Stimulated activated CD4-positive, alpha-beta T cell treated with anti-CD3 and anti-CD28 coated beads, Interleukin-4, amount 100 ng/mL, for 48 hours (primary cell): ENCODE measurements around the gene AP3B1.
"Not testable (repeated sequence)": the region's sequence is repeated elsewhere in the genome, so short reads cannot be mapped to it uniquely, and the experiment has no call there.

Experiments
- DNase-seq, 2 donors: peaks; one replicate each; pipeline ENCODE4 v3.0.0-alpha.2; 2020; ENCODE audit warnings: low read depth in 2 of 2

AP3B1 gene

DNA sequence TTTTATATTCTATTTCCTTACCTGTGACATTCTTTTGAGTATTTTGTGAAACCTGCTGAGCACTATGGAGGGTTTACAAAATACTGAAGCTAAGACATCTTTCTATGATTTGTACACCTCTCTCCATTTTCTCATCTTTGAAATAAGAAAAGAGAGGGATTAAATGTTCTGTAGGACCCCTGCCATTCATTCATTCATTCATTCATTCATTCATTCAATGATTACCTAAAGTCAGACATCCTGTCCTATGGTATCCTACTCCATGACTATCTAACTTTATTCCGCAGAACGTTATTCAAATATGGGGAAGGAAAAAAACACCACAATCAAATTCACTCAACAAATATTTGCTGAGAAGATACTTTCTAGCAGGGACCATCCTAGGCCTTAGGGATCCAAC lies 51.4 kb downstream of the AP3B1 start:
- DNase-seq: no peak

DNA sequence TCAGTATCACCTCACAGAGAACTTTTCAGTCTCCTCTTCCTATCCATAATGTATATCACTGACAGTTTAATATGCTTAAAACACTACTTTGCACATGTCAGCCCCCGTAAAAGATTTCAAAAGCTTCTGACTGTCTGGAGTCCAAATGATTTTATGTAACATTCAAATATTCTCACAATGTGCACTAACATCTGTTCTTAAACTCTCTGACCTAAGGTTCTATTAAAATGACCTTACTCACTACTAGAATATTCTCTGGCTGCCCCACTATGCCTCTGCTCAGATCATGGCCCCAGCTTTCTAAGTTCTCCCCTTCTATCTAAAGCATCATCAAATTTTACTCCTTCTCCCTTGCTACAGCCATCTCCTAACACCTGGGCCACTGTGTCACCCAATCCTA lies 52.5 kb downstream of the AP3B1 start:
- no peak for DNase-seq

DNA sequence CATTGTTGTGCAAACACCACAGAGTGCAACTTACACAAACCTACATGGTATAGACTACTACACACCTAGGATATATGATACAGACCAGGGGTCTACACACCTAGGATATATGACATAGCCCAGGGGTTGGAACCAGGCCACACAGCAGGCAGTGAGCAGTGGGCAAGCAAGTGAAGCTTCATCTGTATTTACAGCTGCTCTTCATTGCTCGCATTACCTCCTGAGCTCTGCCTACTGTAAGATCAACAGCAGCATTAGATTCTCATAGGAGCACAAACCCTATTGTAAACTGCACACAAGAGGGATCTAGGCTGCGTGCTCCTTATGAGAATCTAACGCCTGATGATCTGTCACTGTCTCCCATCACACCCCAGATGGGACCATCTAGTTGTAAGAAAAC lies 56.6 kb downstream of the AP3B1 start:
- no peak for DNase-seq

DNA sequence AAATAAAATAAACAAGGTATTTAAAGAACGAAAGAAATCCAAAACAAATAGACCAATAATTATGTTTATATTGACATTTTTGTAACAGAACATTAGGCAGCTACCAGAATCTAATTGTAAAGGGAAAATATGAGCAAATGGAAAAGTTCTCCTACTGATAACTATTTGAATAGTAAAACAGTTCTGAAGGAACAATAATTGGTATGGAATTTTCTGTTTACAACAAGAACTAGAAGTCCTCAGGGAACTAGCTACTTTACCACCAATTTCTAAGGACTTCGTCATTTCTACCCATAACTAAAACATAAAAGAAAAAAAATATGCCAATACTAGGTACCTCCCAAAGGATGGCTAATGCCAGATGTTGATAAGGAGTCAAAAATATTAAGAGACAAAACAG lies 58.5 kb downstream of the AP3B1 start:
- no peak for DNase-seq

DNA sequence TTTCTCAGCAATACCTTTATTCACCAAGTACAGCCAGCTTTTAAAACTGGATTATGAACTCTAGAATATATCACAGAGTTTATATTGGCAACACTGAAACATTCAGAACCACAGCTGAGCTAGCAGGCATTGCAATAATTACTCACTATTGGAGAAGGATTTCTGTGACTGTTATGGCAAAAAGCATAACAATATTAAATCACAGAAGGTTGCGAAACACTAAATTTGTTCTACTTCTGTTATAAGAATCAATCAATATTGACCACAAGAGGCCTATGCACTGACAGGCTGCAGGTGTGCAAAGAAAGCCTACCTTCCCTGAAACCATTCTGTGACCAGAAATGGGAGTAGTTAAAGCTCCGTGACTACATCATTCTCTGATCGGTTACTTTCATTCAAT lies 59.2 kb downstream of the AP3B1 start:
- DNase-seq: no peak

DNA sequence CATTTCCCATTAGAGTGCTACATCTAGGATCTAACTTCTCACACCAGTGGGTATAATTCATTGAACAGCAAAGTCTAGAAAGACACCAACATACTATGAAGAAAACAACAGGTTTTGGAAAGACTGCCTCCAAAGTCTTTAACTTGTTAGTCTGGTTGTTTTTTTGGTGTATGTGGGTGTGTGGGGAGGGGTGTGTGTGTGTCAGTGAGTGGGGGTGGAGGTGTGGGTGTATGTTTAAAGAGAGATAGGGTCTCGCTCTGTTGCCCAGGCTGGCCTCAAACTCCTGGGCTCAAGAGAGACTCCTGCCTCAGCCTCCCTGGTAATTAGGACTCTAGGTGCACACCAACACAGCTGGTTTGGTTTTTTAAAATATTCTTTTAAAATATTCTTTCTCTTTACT lies 59.7 kb downstream of the AP3B1 start:
- DNase-seq: no peak

DNA sequence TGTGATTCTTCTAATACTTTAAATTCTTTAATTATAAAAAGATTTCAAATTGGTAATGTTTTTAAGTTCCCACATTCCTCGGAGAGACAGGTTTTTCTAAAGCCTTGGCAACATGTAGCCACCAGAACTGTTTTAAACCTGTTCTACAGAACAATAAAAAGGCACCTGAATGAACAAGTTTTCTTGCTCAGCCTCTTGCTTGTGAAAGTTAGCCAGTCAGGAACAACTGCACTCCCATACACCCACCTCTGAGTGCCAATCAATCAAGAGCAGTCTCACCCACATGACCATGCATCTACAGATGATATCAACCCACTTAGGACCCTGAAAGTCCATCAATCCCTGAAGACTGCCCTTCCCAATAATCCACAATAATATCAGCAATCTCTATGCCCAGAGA lies 62.3 kb downstream of the AP3B1 start:
- no peak for DNase-seq

DNA sequence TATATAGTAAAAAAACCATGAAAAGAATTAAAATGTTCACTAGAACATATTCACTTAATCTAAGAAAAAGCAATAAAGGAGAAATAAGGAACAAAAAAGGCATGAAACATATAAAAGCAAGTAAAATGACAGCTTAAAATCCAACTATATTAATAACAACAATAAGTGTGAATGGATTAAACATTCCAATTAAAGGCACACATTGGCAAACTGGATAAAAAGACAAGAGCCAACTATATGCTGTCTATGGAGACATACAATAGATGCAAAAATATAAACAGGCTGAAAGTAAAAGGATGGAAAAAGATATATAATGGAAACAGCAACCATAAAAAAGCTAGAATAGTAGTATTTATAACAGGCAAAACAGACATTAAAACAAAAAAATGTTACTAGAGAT lies 70.1 kb downstream of the AP3B1 start:
- no peak for DNase-seq

DNA sequence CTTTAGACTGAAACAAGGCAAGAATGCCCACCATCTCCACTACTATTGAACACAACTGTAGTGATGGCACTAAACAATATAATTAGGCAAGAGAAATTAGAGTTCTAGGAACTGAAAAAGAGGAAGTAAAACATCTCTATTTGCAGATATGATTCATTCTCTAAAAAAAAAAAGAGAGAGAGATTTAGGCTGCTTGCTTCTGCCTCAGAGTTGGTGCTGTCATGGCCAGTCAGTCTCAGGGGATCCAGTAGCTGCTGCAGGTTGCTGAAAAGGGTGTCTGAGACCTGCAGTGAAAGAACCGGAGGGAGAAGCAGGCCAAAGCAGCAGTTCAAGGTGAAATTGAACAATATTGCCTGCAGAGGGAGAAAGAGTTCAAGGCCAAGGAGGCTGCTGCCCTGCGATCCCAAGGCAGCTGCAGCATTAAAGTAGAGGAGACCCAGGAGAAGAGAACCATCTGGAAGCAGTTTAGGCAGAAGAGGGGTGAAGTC lies 72.5 kb downstream of the AP3B1 start:
- no peak for DNase-seq

DNA sequence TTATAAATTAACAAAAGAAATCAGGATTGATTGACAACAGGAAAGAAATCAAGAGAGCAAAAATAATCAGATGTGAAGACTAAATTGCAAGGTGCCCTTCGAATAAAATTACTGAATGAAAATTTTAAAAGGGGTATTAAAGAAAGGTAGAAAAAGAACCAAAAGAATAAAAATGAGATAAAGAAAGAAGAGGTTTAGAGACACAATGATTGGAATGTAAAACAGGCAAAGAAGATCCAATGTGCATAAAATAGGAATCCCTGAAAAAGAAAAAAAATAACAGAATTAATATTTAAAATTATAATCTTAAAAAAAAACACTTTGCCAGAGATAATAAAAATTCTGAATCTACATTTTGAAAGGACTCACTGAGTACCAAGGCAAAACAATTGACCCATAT lies 73.0 kb downstream of the AP3B1 start:
- DNase-seq: no peak

DNA sequence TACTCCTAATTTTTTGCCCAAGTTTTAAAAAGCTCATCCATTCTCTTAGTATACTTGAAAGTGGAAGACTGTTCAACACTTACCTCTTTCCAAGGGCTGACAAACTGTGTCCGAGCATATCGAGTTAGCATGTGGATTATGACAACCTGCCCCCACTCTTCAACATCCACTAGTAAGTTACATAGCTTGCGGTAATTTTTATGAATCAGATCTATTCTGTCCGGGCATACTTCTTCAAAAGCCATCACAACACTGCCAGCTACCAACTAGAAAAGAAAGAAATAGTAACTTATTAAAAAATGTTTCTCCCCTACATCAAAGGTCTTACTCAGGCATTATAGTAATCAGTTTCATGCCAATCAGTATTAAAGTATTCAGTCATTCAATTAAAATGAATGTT lies 78.5 kb downstream of the AP3B1 start:
- no peak for DNase-seq

DNA sequence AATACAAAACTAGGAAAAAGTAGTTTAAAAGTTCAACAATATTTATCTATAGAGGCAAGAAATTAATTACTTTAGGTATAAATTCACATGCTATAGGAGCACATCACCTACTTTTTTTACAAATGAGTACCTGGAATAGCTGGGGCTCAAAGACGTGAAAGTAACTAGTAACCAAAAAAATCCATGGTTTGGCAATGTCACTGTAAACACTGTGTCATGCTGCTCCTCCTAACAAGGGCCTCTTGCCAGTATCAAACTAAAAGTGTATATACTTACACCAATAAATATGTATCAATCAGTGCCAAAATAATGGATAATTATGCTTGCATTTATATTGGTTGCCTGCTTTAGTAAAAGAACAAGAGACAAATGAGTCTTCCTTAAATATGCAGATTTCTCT lies 78.9 kb downstream of the AP3B1 start:
- DNase-seq: no peak

DNA sequence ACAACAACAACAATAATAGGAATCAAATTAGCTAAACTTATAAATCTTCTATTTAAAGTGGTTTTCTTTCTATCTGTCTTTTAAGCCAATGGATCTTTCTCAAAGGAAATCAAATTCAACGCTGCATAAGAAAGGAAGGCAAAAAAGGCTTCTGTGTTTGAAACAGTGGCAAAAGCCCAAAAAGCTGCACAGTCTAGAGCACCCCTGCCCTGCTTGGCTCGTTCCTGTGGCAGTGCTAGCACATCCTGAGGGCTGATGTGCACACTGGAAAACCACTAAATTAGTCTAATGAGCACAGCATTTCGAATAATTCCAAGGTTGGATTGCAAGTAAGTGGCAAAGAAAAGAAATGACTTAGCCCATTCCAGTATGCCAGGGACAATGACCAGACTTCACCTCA lies 80.7 kb downstream of the AP3B1 start:
- DNase-seq: no peak

DNA sequence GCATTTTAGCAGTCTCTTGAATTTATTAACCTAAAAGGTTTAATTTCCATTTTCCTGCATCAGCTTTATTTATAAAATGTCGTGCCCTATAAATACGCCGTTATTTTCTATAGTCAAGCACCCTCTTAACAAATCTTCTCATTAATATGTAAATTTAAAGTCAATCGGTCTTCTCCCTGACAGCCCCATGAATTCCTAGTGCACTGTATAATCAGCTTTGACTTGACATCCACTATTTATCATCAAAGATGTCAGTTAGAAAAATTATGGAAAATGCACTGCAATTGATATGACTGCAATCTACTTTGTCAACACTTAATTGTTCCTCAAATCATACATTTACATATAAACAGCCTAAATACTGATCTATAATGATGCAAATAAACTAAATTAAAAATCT lies 83.4 kb downstream of the AP3B1 start:
- no peak for DNase-seq

DNA sequence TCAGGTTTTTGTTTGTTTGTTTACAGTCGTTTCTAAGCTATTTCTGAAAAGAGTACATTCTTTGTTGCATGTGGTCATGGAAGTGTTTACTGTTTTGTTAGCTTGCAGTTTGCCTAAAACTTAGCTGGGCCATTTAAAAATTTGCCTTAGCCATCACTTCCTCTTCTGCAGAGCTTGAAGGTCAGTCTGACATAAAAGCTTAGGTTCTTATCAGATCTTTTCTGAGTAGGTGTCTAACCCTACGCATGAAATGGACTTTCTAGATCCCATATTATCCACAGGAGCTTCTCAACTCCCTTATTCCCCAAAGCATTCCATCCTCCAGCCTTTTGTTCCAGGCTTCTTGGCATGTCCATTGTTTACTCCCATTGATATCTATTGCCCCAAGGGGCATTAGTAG lies 90.3 kb downstream of the AP3B1 start:
- DNase-seq: no peak

DNA sequence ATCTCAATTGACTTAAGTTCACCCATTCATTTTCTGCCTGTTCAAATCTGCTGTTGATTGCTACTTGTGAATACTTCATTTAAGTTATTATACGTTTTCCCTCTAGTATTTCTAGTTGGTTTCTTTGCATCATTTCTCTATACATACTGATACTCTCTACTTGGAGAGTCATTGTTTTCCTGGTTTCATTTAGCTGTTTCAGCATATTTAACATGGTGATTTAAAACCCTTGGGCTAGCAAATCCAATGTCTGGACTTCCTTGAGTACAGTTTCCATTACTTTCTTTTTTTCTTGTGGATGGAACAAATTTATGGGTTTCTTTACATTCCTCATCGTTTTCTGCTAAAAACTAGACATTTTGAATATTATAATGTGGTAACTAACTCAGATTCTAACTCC lies 90.7 kb downstream of the AP3B1 start:
- no peak for DNase-seq

DNA sequence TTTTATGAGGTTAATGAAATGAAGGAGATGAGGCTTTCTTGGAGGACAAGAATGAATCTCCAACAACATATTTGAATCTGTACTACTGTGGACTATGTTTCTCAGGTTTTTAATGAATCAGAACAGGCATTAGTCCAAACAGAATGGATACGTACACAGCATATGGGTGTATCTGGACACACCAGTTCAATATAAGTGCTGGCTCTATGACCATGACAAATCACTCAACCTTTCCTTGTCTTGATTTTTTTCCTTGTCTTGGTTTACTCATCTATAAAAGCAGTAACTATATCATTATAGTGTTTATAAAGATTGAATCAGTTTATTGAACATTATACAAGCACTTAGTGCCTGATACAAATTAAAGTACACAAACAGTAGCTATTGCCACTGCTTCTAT lies 104.1 kb downstream of the AP3B1 start:
- DNase-seq: no peak

DNA sequence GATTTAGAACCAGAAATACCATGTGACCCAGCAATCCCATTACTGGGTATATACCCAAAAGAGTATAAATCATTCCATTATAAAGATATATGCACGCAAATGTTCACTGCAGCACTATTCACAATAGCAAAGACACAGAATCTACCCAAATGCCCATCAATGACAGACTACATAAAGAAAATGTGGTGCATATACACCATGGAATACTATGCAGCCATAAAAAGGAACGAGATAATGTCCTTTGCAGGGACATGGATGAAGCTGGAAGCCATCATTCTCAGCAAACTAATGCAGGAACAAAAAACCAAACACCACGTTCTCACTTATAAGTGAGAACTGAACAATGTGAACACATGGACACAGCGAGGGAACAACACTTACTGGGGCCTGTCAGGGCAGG lies 105.8 kb downstream of the AP3B1 start:
- not testable (repeated sequence) for DNase-seq

DNA sequence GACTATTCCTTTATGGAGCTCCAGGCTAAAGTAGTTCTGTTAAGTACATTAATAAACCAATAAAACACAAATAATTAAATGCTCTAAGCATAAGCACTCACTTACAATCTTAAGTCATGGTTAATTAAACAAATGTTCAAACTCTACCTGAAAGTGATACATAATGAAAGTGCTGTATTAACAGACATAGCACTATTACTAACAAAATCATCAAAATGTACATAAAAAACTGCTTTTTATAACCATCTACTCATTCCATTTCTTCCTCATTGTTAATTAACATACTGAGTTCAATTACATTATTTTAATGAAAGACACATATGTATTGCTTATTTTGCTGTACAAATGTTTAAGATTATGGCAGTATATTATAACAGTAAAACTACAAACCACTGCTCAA lies 107.3 kb downstream of the AP3B1 start:
- no peak for DNase-seq

DNA sequence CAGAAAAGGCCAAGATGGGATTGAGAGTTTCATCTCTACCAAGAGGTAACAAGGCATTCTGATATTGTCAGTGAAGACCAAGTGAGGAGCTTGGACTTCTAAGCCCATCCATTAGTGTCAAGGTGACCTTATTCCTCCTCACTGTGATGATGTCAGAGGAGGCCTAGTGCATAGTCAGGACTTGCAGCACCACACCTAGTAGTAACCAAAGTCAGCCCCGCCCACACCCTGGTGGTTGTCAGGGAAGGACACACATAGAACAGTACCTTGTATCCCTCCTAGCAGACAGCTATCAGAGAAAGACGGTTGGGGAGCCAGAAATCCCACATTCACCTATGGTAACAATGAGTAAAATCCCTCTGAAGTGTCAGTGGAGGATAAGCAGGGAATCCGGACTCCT lies 111.7 kb downstream of the AP3B1 start:
- DNase-seq: peak in 1 of 2 donors; percentile 3

DNA sequence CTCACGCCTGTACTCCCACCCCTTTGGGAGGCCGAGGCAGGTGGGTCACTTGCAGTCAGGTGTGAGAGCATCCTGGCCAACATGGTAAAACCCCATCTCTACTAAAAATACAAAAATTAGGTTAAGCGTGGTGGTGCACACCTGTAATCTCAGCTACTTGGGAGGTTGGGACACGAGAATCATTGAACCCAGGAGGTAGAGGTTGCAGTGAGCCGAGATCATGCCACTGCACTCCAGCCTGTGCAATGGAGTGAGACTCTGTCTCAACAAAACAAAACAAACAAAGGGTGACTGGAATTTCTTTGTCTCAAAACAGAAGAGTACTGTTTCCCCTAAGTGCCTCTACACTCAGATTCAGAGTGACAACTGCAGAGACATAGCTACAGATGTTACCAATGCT lies 116.1 kb downstream of the AP3B1 start:
- DNase-seq: no peak

DNA sequence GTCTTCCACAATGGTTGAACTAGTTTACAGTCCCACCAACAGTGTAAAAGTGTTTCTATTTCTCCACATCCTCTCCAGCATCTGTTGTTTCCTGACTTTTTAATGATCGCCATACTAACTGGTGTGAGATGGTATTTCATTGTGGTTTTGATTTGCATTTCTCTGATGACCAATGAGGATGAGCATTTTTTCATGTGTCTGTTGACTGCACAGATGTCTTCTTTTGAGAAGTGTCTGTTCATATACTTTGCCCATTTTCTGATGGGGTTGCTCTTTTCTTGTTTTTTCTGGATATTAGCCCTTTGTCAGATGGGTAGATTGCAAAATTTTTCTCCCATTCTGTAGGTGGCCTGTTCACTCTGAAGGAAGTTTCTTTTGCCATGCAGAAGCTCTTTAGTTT lies 124.2 kb downstream of the AP3B1 start:
- DNase-seq: not testable (repeated sequence)

DNA sequence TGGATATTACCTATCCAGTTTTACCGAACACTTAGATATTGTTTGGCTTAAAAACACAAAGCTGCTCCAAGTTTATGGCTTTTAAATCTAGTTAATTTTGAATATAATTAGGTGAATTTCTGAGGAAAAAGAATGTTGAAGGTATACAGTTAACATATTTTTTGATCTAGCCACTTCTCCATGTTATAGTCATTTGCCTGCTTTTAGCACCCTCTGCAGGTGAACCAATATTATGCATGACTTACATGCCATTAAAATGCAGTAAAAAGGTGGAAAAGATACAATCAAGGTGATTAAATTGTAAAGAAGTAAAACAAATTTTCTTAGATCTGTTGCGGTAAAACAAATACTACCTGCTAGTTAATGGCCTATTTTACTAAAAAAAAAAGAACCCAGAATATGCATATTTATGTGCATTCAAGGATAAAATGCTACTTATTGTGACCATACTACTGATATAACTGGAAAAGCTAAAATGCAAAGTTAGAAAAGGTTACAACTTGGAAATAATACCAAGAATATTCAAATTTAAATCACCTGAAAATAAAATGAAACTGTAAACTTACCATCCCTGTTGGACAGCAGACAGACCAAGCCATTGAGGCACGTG lies 132.1 kb downstream of the AP3B1 start:
- no peak for DNase-seq

DNA sequence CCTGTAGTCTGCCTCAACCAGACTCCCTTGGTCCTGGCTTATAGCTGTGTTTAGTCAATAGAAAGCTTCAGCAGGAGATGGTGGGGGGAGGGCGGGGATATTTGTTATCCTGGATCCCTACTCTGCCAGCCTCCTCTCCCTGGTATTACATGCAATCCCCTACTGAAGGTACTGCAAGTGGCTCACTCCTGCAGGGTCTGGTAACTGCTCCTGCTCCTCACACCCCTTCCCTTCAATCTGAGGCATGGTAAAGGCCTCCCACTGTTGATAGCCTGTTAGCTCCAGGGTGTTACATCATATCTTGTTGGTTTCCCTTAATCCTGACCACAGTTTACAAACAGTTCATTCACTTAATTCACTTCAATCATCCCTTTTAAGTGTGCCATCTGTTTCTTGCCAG lies 137.5 kb downstream of the AP3B1 start:
- DNase-seq: no peak
